Measurements from ENCODE around the gene ARHGEF2.

The ARHGEF2 gene

DNA sequence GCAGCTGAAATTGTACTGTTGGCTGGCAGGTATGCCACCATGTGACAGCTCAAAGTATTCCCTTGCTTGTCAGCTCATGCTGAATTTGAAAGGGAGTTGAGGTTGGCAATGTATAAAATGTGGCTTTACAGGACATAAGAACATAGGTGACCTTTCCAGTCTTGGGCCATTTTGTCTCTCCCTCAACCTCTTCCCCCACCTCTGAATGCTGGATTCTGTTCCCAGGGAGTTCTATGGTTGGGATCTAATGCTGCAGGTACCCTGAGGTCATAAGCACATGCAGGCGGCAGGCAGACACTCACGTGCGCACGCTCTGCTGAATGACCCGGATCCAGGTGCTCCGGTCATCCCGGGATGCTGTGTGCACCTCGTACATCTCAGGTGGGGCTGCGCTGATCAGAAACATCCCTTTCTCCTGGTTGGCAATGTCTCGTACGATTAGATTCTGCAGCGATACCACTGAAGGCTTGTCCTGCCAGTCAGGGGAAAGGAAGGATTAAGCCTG is 20.9 kb downstream of the ARHGEF2 start:
- TF ChIP-seq, protein P1, sequence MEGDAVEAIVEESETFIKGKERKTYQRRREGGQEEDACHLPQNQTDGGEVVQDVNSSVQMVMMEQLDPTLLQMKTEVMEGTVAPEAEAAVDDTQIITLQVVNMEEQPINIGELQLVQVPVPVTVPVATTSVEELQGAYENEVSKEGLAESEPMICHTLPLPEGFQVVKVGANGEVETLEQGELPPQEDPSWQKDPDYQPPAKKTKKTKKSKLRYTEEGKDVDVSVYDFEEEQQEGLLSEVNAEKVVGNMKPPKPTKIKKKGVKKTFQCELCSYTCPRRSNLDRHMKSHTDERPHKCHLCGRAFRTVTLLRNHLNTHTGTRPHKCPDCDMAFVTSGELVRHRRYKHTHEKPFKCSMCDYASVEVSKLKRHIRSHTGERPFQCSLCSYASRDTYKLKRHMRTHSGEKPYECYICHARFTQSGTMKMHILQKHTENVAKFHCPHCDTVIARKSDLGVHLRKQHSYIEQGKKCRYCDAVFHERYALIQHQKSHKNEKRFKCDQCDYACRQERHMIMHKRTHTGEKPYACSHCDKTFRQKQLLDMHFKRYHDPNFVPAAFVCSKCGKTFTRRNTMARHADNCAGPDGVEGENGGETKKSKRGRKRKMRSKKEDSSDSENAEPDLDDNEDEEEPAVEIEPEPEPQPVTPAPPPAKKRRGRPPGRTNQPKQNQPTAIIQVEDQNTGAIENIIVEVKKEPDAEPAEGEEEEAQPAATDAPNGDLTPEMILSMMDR (IDR thresholded peaks at IDR 0.05; ENCODE audit: control insufficient read depth, extremely low read depth, insufficient read depth) = no peak
- no peak for DNase-seq (ENCODE audit: low read depth)
- H3K4me3 ChIP-seq (ENCODE audit: low read depth, low read length) = no peak overlapping the region

DNA sequence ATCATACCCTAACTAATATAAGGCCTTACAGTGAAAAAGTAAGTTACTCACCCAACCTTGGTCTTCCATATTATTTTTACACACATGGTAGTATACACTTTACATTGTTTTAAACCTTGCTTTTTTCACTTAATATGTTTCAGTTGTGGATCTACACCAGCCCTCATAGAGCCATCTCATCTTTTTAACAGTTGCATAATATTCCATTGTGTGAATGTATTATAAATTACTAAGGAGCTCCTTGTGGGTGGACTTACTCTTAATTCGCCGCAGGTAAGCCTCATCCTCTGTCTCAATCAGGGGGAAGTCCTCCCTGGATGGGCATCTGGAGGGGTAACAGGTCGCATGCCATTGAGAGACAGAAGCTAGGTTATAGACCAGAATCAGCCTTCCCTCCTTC is 23.7 kb downstream of the ARHGEF2 start:
- TF ChIP-seq, protein P1 (IDR thresholded peaks at IDR 0.05; ENCODE audit: control insufficient read depth, extremely low read depth, insufficient read depth) = no peak
- H3K4me3 ChIP-seq (ENCODE audit: low read depth, low read length) = no peak overlapping the region
- DNase-seq (ENCODE audit: low read depth) = no peak

DNA sequence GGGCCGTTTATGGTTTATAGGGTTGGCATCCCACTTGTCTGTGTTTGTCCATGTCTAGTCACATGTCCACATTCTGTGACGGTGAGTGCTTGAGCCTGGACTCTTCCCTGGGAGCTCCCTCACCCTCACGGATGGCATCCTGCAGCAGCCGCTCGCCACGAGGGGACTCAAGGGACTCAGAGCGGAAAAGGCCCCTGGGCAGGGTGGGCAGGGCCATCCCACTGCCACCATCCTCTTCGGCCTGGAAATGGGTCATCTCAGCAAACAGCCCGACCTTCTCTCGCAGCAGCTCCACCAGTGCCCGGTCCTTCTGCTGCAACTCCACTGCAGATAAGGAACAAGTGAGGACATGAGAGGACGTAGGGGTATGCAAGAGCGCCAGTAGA is 25.8 kb downstream of the ARHGEF2 start:
- TF ChIP-seq, protein P1 (IDR thresholded peaks at IDR 0.05; ENCODE audit: control insufficient read depth, extremely low read depth, insufficient read depth) = no peak
- H3K4me3 ChIP-seq (ENCODE audit: low read depth, low read length) = no peak overlapping the region
- peak; percentile 49 for DNase-seq (ENCODE audit: low read depth)

DNA sequence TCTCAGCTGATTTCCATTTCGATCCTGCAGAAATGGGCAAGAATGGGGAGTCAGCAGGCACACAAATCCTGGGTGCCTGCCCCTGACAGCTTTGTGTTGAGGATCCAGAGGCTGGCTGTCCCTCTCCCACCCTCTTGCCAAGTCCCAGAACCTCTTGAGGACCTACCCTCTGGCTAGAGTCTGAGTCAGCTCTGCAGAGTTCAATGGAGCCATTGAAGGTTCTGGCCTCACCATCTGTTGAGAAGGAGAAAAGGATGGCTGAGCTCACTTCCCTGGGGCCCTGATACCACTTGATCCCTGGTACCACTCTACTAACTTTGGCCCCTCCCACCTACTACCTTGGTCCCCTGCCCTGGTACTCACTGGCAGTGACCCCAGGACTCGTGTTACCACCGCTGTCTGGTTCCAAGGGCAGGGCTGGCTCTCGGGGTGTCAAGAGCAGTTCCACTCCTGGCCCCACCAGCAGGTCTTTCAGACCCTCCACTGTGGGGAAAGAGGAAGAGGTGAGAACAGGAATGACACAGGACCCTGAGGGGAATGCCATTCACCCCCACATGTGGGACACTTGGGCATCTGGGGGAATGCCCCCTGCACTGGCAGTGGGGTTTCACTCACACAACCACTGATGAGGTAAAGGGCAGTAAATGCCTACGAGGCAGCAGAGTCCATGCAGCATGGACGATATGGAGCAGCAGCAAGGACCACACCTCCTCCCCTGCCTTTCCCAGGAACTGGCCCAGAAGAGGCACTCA is 26.4 kb downstream of the ARHGEF2 start:
- no peak for DNase-seq (ENCODE audit: low read depth)
- TF ChIP-seq, protein P1 (IDR thresholded peaks at IDR 0.05; ENCODE audit: control insufficient read depth, extremely low read depth, insufficient read depth) = no peak
- no peak overlapping the region for H3K4me3 ChIP-seq (ENCODE audit: low read depth, low read length)

DNA sequence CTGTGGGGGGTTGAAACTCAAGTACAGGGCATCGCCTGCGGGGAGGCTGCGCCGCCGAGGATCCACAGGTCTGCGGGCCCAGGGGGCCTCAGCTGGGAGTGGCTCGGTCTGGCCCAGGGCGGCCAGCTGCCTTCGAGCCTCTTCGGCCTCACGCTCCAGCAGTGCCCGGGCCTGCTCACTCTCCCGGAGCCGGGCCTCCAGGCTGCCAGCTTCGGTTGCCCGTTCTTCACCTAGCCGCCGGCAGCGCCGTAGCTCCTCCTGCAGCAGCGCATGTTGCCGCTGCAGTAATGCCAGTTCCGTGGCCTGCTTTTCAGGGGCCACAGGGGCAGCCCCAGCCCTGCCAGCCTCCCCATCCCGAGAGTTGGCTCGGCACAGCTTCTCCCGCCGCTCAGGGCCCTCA is 27.5 kb downstream of the ARHGEF2 start:
- no peak for DNase-seq (ENCODE audit: low read depth)
- TF ChIP-seq, protein P1 (IDR thresholded peaks at IDR 0.05; ENCODE audit: control insufficient read depth, extremely low read depth, insufficient read depth) = no peak
- H3K4me3 ChIP-seq (ENCODE audit: low read depth, low read length) = no peak overlapping the region

DNA sequence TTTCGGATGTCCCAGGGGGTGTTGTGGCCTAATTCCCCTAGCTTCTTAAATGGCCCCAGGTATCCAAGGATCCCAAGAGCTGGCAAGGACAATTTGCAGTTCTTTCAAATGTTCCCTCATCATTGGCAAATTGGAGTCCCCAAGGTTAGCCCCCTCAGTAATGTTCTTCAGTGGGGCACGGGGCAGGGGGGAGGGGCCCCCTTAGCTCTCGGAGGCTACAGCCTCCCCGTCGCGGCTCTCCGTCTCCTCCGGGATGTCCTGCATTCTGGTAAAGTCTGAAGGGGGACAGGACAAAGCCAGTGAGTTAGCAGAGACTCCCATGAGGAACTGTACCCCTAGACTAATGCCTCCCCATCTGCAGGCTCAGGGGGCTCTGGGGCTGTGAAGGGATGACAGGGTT is 30.6 kb downstream of the ARHGEF2 start:
- TF ChIP-seq, protein P1 (IDR thresholded peaks at IDR 0.05; ENCODE audit: control insufficient read depth, extremely low read depth, insufficient read depth) = no peak
- no peak for DNase-seq (ENCODE audit: low read depth)
- H3K4me3 ChIP-seq (ENCODE audit: low read depth, low read length) = no peak overlapping the region

DNA sequence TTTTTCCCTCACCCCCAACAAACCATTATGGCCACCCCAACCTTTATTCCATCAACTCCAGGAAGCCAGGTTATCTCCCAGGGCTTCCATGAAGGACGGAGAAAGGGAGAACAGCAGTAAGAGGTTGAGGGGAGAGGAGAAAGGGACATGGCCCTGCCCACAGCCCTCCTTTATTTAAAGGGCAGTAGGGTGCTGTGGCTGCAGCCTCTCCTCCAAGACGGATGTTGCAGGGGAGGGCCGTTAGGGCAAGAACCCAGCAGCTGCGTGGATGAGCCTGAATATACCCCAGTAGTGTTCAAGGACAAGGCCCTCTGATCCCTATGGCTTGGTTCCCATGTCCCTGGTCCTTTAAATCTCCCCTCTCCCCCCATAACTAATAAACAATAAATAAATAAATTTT is 31.1 kb downstream of the ARHGEF2 start:
- no peak overlapping the region for H3K4me3 ChIP-seq (ENCODE audit: low read depth, low read length)
- TF ChIP-seq, protein P1 (IDR thresholded peaks at IDR 0.05; ENCODE audit: control insufficient read depth, extremely low read depth, insufficient read depth) = no peak
- no peak for DNase-seq (ENCODE audit: low read depth)

Data from LNCaP clone FGC (cell line).